ENCODE results near the gene PRKN.
"Not testable (repeated sequence)": the region's sequence is repeated elsewhere in the genome, so short reads cannot be mapped to it uniquely, and the experiment has no call there.

PRKN gene

DNA sequence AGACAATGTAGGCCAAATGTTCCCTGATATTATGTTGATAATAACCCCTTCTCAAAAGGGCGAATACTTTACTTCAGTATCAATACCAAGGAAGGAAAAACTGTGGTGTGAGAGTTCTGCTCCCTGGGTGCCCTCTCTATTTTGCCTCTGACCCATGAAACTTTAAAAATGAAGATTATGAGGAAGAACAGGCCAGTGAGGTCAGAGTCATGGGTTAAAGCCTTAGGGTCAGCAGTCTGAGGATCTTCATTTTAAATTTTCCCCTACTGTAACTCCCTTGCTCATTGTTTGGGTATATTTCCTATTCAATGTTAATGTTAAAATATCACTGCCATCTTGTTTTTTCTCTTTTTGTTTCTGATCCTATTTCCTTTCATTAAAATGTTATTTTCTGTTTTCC lies 47.9 kb downstream of the PRKN start:
- no peaks in the 10 kb centered on the region for H3K27me3 ChIP-seq (ENCODE audit: insufficient read depth, low read length)
- TF ChIP-seq, protein P1, sequence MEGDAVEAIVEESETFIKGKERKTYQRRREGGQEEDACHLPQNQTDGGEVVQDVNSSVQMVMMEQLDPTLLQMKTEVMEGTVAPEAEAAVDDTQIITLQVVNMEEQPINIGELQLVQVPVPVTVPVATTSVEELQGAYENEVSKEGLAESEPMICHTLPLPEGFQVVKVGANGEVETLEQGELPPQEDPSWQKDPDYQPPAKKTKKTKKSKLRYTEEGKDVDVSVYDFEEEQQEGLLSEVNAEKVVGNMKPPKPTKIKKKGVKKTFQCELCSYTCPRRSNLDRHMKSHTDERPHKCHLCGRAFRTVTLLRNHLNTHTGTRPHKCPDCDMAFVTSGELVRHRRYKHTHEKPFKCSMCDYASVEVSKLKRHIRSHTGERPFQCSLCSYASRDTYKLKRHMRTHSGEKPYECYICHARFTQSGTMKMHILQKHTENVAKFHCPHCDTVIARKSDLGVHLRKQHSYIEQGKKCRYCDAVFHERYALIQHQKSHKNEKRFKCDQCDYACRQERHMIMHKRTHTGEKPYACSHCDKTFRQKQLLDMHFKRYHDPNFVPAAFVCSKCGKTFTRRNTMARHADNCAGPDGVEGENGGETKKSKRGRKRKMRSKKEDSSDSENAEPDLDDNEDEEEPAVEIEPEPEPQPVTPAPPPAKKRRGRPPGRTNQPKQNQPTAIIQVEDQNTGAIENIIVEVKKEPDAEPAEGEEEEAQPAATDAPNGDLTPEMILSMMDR (IDR thresholded peaks at IDR 0.05; ENCODE audit: low read length): no peak
- TF ChIP-seq EZH2 (IDR thresholded peaks at IDR 0.05; ENCODE audit: borderline replicate concordance, low read length): no peak
- no peak overlapping the region for H2AFZ ChIP-seq (ENCODE audit: low read length)
- no peaks in the 10 kb centered on the region for H3K9me2 ChIP-seq (ENCODE audit: low read depth, low read length)
- no peaks in the 10 kb centered on the region for H3K36me3 ChIP-seq (ENCODE audit: insufficient read depth, low read length)
- H3K9me3 ChIP-seq (ENCODE audit: low read length): no peaks in the 10 kb centered on the region
- no peaks in the 10 kb centered on the region for H3K79me2 ChIP-seq (ENCODE audit: insufficient read depth, low read length)
- H3K4me3 ChIP-seq (ENCODE audit: low read depth, low read length, poor library complexity, severe bottlenecking): no peak overlapping the region
- H3K4me1 ChIP-seq (ENCODE audit: insufficient read depth, low read length, severe bottlenecking): no peaks in the 10 kb centered on the region
- H3K9ac ChIP-seq (ENCODE audit: low read length): no peak overlapping the region
- H4K20me1 ChIP-seq (ENCODE audit: insufficient read depth, low read length): no peaks in the 10 kb centered on the region
- H3K4me2 ChIP-seq (ENCODE audit: low read length): no peak overlapping the region
- no peak overlapping the region for H3K27ac ChIP-seq (ENCODE audit: low read depth, low read length, poor library complexity, severe bottlenecking)
- no peaks in the 10 kb centered on the region for H3F3A ChIP-seq (ENCODE audit: insufficient read depth, low read length)

DNA sequence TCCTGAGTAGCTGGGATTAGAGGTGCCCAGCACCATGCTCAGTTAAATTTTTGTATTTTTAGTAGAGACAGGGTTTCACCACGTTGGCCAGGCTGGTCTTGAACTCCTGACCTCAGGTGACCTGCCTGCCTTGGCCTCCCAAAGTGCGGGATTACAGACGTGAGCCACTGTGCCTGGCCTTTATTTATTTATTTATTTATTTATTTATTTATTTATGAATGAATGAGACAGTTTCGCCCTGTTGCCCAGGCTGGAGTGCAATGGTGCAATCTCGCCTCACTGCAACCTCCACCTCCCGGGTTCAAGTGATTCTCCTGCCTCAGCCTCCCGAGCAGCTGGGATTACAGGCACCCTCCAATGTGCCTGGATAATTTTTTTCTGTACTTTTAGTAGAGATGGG lies 48.7 kb downstream of the PRKN start:
- H3K4me2 ChIP-seq (ENCODE audit: low read length); H3K9ac ChIP-seq (ENCODE audit: low read length); H3K9me3 ChIP-seq (ENCODE audit: low read length); H3K9me2 ChIP-seq (ENCODE audit: low read depth, low read length); H3K27ac ChIP-seq (ENCODE audit: low read depth, low read length, poor library complexity, severe bottlenecking); H3K36me3 ChIP-seq (ENCODE audit: insufficient read depth, low read length); H4K20me1 ChIP-seq (ENCODE audit: insufficient read depth, low read length); H3K79me2 ChIP-seq (ENCODE audit: insufficient read depth, low read length); H3K4me3 ChIP-seq (ENCODE audit: low read depth, low read length, poor library complexity, severe bottlenecking); H3K4me1 ChIP-seq (ENCODE audit: insufficient read depth, low read length, severe bottlenecking); H2AFZ ChIP-seq (ENCODE audit: low read length); H3K27me3 ChIP-seq (ENCODE audit: insufficient read depth, low read length); H3F3A ChIP-seq (ENCODE audit: insufficient read depth, low read length): not testable (repeated sequence)

DNA sequence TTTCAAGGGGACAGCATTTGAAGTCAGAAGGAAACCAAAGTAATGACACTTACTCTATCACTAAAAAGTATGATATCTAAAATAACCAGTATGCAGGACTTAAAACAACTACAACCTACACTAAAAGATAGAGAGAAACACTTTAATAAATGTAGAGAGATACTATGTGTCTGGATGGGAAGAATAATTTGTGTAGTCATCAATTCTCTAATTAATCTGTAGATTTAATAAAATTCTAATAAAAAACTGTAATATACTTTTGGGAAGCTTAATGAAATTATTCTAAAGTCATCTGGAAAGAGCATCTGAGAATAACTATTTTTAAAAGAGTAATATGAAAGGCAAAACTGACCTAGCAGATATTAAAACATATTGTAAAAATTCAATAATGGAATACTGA lies 52.1 kb downstream of the PRKN start:
- H2AFZ ChIP-seq (ENCODE audit: low read length): no peak overlapping the region
- no peaks in the 10 kb centered on the region for H3K4me1 ChIP-seq (ENCODE audit: insufficient read depth, low read length, severe bottlenecking)
- H3K27me3 ChIP-seq (ENCODE audit: insufficient read depth, low read length): no peaks in the 10 kb centered on the region
- H3K4me2 ChIP-seq (ENCODE audit: low read length): no peak overlapping the region
- no peaks in the 10 kb centered on the region for H3K79me2 ChIP-seq (ENCODE audit: insufficient read depth, low read length)
- no peaks in the 10 kb centered on the region for H4K20me1 ChIP-seq (ENCODE audit: insufficient read depth, low read length)
- no peaks in the 10 kb centered on the region for H3K36me3 ChIP-seq (ENCODE audit: insufficient read depth, low read length)
- no peak for TF ChIP-seq EZH2 (IDR thresholded peaks at IDR 0.05; ENCODE audit: borderline replicate concordance, low read length)
- TF ChIP-seq, protein P1 (IDR thresholded peaks at IDR 0.05; ENCODE audit: low read length): no peak
- no peak overlapping the region for H3K4me3 ChIP-seq (ENCODE audit: low read depth, low read length, poor library complexity, severe bottlenecking)
- H3K9ac ChIP-seq (ENCODE audit: low read length): no peak overlapping the region
- no peaks in the 10 kb centered on the region for H3K9me2 ChIP-seq (ENCODE audit: low read depth, low read length)
- H3K27ac ChIP-seq (ENCODE audit: low read depth, low read length, poor library complexity, severe bottlenecking): no peak overlapping the region
- no peaks in the 10 kb centered on the region for H3K9me3 ChIP-seq (ENCODE audit: low read length)
- H3F3A ChIP-seq (ENCODE audit: insufficient read depth, low read length): no peaks in the 10 kb centered on the region

DNA sequence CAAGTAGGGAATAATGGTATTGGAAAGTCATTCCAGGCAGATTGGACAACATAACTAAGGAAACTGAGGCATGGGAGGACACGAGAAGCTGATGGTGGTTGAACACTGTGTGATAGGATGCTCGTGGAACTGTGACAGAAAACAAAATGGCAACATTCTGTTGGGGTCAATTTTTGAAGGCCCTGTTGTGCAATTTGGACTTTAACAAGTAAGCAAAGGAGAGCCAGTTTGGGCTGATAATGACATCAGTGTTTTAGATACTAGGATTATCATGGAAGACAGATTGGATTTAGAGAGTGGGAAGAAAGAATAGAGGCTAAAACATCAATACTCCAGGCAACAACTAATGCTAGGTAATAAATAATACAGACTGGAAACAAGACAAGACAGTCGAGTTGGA lies 53.1 kb downstream of the PRKN start:
- Histone ChIP-seq H3K9ac (ENCODE audit: low read length) (no peak overlapping the region), H3K9me2 (ENCODE audit: low read depth, low read length) (no peaks in the 10 kb centered on the region), H3K9me3 (ENCODE audit: low read length) (no peaks in the 10 kb centered on the region), H3K4me2 (ENCODE audit: low read length) (no peak overlapping the region), H3K4me1 (ENCODE audit: insufficient read depth, low read length, severe bottlenecking) (no peaks in the 10 kb centered on the region), H3K27me3 (ENCODE audit: insufficient read depth, low read length) (no peaks in the 10 kb centered on the region), H3K4me3 (ENCODE audit: low read depth, low read length, poor library complexity, severe bottlenecking) (no peak overlapping the region), H2AFZ (ENCODE audit: low read length) (no peak overlapping the region), H3F3A (ENCODE audit: insufficient read depth, low read length) (no peaks in the 10 kb centered on the region), H4K20me1 (ENCODE audit: insufficient read depth, low read length) (no peaks in the 10 kb centered on the region), H3K36me3 (ENCODE audit: insufficient read depth, low read length) (no peaks in the 10 kb centered on the region), H3K79me2 (ENCODE audit: insufficient read depth, low read length) (no peaks in the 10 kb centered on the region), H3K27ac (ENCODE audit: low read depth, low read length, poor library complexity, severe bottlenecking) (no peak overlapping the region)
- TF ChIP-seq, protein P1 (IDR thresholded peaks at IDR 0.05; ENCODE audit: low read length): no peak
- TF ChIP-seq EZH2 (IDR thresholded peaks at IDR 0.05; ENCODE audit: borderline replicate concordance, low read length): no peak

All from OCI-LY1 (cell line).